Measurements from ENCODE around the gene RTN4.
A peak's percentile ranks its signal among the peaks of the same experiment; 100 is the strongest.
"Not testable (repeated sequence)": the region's sequence is repeated elsewhere in the genome, so short reads cannot be mapped to it uniquely, and the experiment has no call there.

RTN4 gene

DNA sequence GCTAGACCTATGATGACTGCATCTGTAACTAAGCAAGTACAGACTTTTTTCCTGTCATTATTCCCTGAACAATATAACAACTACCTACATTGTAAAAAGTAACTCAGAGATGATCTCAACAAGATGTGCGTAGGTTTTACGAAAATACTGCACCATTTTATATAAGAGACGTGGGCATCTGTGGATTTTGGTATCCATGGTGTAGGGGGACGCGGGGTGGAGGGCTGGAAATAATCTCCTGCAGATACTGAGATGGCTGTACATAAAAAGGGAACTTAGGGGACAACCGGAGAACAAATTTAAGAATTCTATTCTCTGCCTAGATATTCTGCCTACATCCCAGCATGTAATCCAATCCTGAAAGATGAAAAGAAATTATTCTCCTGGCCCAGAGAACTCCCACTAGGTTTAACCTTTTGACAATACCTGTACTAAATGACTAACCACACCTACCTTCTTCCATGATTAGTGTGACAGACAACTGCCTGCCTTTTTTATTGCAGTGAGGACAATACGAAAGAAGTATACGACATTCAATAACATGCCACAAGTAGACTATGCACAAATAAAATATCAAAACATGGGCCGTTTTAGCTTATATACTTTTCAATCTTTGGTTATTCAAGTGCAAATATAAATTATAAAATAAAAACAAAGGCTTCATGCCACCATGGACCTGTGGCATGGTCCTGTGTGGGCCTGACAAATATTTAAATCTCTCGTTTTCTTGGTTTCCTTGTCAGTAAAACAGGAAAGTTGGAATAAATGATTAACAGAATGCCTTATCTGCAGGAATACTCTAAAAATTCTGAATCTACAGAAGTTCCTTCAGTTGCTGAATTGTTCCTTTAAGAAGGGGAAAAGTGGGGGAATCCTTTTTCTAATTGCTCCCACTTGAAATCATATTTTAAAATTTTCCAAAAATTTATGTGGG is 46.3 kb downstream of the RTN4 start:
- no peak overlapping the region for H3K4me3 ChIP-seq (ENCODE audit: control insufficient read depth, low read depth, low read length)
- TF ChIP-seq, protein P1, sequence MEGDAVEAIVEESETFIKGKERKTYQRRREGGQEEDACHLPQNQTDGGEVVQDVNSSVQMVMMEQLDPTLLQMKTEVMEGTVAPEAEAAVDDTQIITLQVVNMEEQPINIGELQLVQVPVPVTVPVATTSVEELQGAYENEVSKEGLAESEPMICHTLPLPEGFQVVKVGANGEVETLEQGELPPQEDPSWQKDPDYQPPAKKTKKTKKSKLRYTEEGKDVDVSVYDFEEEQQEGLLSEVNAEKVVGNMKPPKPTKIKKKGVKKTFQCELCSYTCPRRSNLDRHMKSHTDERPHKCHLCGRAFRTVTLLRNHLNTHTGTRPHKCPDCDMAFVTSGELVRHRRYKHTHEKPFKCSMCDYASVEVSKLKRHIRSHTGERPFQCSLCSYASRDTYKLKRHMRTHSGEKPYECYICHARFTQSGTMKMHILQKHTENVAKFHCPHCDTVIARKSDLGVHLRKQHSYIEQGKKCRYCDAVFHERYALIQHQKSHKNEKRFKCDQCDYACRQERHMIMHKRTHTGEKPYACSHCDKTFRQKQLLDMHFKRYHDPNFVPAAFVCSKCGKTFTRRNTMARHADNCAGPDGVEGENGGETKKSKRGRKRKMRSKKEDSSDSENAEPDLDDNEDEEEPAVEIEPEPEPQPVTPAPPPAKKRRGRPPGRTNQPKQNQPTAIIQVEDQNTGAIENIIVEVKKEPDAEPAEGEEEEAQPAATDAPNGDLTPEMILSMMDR (IDR thresholded peaks at IDR 0.05; ENCODE audit: control insufficient read depth, insufficient read depth, low read depth, low read length, missing control alignments): no peak
- no peak for DNase-seq (ENCODE audit: low read depth)

DNA sequence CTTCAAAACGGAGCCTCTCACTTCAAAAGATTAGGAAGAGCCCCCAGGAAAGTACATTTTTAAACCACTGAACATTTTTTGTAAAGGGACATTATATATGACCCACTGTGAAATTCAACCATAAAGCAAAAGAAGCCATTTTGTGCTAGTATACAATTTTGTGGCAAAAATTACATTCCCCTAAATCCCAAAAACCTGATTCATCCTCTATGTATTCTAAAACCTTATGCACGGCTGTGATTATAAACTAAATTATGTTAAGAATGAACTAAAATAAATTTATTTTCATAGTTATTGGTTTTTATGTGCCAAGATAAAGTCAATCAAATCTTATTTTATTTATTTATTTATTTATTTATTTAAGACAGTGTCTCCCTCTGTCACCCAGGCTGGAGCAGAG is 48.5 kb downstream of the RTN4 start:
- H3K4me3 ChIP-seq (ENCODE audit: control insufficient read depth, low read depth, low read length): no peak overlapping the region
- no peak for DNase-seq (ENCODE audit: low read depth)
- TF ChIP-seq, protein P1 (IDR thresholded peaks at IDR 0.05; ENCODE audit: control insufficient read depth, insufficient read depth, low read depth, low read length, missing control alignments): no peak

DNA sequence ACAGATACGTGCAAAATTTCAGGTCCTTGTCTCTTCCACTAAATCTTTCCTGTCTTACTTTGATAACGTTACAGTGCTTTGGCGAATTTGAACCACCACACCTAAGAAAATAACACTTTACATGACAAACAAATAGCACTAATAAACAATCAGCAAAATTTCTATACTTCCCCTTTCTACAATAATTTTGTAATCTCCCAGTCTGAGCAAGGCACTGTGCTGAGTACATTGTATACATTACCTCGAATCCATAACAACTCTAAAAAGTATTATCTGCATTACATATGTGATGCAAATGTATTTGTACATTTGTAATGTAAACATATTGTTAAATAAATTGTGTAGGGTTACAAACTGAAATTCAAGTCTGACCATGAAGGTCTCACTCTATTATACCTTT is 49.9 kb downstream of the RTN4 start:
- no peak for DNase-seq (ENCODE audit: low read depth)
- TF ChIP-seq, protein P1 (IDR thresholded peaks at IDR 0.05; ENCODE audit: control insufficient read depth, insufficient read depth, low read depth, low read length, missing control alignments): no peak
- H3K4me3 ChIP-seq (ENCODE audit: control insufficient read depth, low read depth, low read length): no peak overlapping the region

DNA sequence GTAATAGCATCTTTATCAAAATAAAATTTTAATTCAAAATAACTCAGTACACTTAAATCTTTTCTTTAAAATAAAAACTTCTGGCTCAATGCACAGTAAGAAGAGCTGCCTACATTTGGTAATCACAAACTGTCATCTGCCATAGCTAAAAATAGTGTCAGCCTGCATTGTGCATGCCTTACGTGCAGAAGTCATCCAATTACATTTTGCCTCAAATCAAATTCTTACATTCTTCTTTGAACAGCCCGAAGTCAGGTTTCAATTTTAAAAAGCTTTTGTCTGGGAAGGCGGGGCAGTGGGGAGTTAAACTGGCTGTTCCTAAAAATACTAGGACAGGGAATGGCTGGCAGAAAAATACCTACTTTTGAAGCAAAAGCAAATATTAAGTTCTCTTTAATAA is 51.1 kb downstream of the RTN4 start:
- TF ChIP-seq, protein P1 (IDR thresholded peaks at IDR 0.05; ENCODE audit: control insufficient read depth, insufficient read depth, low read depth, low read length, missing control alignments): no peak
- H3K4me3 ChIP-seq (ENCODE audit: control insufficient read depth, low read depth, low read length): no peak overlapping the region
- DNase-seq (ENCODE audit: low read depth): peak; percentile 53

DNA sequence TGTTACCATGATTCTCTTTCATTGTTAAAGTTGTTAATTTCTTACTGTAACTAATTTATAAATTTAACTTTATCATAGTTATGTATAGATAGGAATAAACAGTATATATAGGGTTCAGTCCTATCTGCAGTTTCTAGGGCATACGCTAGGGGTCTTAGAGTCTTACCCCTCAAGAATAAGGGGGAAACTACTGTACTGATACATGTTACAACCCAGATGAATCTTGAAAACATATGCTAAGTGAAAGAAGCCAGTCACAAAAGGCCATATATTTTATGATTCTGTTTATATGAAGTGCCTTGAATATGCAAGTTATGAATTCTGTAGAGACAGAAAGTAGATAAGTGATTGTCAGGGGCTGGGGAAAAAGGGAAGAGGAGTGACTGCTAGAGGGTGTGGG is 52.4 kb downstream of the RTN4 start:
- TF ChIP-seq, protein P1 (IDR thresholded peaks at IDR 0.05; ENCODE audit: control insufficient read depth, insufficient read depth, low read depth, low read length, missing control alignments): peak; percentile 22
- no peak overlapping the region for H3K4me3 ChIP-seq (ENCODE audit: control insufficient read depth, low read depth, low read length)
- DNase-seq (ENCODE audit: low read depth): no peak

DNA sequence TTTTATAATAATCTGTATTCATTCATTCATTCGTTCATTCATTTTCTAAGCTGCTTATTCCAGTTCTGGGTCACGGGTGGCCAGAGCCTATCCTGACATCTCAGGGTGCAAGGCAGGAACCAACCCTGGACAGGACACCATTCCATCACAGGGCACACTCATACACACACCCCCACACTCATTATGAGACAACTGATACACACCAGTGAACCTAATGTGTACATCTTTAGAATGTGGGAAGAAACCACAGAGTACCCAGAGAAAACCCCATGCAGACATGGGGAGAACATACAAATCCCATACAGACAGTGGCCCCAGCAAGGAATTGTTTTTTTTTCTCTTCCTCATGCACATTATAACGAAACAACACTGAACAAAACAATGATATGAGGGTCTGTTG is 54.7 kb downstream of the RTN4 start:
- DNase-seq (ENCODE audit: low read depth): no peak
- TF ChIP-seq, protein P1 (IDR thresholded peaks at IDR 0.05; ENCODE audit: control insufficient read depth, insufficient read depth, low read depth, low read length, missing control alignments): no peak
- no peak overlapping the region for H3K4me3 ChIP-seq (ENCODE audit: control insufficient read depth, low read depth, low read length)

DNA sequence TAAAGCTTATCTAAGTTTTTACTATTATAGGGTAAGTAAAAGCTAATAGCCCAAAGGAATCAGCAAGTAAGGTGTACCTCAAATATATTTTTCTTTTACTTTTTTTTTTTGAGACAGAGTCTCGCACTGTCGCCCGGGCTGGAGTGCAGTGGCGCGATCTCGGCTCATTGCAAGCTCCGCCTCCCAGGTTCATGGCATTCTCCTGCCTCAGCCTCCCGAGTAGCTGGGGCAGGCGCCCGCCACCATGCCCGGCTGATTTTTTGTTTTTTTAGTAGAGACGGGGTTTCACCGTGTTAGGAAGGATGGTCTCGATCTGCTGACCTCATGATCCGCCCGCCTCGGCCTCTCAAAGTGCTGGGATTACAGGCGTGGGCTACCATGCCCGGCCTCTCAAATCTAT is 59.6 kb downstream of the RTN4 start:
- H3K4me3 ChIP-seq (ENCODE audit: control insufficient read depth, low read depth, low read length); DNase-seq (ENCODE audit: low read depth): not testable (repeated sequence)

All from AG09309 (cell line).